ENCODE data around the gene GTF2E1.

DNA sequence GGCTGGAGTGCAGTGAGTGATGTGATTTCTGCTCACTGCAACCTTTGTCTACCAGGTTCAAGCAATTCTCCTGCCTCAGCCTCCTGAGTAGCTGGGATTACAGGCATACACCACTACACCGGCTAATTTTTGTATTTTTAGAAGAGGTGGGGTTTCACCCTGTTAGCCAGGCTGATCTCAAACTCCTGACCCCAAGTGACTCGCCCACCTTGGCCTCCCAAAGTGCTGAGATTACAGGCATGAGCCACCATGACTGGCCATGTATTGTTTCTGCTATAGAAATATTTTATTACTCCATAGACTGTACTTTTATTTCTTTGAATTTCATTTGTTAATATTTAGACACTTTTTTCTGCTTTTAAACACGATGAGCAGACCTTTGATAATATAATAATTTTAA, 60.4 kb downstream of the GTF2E1 start:
- TF ChIP-seq, protein P1, sequence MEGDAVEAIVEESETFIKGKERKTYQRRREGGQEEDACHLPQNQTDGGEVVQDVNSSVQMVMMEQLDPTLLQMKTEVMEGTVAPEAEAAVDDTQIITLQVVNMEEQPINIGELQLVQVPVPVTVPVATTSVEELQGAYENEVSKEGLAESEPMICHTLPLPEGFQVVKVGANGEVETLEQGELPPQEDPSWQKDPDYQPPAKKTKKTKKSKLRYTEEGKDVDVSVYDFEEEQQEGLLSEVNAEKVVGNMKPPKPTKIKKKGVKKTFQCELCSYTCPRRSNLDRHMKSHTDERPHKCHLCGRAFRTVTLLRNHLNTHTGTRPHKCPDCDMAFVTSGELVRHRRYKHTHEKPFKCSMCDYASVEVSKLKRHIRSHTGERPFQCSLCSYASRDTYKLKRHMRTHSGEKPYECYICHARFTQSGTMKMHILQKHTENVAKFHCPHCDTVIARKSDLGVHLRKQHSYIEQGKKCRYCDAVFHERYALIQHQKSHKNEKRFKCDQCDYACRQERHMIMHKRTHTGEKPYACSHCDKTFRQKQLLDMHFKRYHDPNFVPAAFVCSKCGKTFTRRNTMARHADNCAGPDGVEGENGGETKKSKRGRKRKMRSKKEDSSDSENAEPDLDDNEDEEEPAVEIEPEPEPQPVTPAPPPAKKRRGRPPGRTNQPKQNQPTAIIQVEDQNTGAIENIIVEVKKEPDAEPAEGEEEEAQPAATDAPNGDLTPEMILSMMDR (IDR thresholded peaks at IDR 0.05): no peak
- no peak for TF ChIP-seq SP1 (CRISPR knock-in tag; conservative IDR thresholded peaks at IDR 0.05)
- TF ChIP-seq, protein P2, sequence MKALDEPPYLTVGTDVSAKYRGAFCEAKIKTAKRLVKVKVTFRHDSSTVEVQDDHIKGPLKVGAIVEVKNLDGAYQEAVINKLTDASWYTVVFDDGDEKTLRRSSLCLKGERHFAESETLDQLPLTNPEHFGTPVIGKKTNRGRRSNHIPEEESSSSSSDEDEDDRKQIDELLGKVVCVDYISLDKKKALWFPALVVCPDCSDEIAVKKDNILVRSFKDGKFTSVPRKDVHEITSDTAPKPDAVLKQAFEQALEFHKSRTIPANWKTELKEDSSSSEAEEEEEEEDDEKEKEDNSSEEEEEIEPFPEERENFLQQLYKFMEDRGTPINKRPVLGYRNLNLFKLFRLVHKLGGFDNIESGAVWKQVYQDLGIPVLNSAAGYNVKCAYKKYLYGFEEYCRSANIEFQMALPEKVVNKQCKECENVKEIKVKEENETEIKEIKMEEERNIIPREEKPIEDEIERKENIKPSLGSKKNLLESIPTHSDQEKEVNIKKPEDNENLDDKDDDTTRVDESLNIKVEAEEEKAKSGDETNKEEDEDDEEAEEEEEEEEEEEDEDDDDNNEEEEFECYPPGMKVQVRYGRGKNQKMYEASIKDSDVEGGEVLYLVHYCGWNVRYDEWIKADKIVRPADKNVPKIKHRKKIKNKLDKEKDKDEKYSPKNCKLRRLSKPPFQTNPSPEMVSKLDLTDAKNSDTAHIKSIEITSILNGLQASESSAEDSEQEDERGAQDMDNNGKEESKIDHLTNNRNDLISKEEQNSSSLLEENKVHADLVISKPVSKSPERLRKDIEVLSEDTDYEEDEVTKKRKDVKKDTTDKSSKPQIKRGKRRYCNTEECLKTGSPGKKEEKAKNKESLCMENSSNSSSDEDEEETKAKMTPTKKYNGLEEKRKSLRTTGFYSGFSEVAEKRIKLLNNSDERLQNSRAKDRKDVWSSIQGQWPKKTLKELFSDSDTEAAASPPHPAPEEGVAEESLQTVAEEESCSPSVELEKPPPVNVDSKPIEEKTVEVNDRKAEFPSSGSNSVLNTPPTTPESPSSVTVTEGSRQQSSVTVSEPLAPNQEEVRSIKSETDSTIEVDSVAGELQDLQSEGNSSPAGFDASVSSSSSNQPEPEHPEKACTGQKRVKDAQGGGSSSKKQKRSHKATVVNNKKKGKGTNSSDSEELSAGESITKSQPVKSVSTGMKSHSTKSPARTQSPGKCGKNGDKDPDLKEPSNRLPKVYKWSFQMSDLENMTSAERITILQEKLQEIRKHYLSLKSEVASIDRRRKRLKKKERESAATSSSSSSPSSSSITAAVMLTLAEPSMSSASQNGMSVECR (CRISPR knock-in tag; IDR thresholded peaks at IDR 0.05; ENCODE audit: borderline replicate concordance): no peak
- TF ChIP-seq CREB1 (CRISPR knock-in tag; IDR thresholded peaks at IDR 0.05): no peak
- TF ChIP-seq TCF7 (CRISPR knock-in tag; IDR thresholded peaks at IDR 0.05; ENCODE audit: low read depth): no peak
- TF ChIP-seq, protein P3, sequence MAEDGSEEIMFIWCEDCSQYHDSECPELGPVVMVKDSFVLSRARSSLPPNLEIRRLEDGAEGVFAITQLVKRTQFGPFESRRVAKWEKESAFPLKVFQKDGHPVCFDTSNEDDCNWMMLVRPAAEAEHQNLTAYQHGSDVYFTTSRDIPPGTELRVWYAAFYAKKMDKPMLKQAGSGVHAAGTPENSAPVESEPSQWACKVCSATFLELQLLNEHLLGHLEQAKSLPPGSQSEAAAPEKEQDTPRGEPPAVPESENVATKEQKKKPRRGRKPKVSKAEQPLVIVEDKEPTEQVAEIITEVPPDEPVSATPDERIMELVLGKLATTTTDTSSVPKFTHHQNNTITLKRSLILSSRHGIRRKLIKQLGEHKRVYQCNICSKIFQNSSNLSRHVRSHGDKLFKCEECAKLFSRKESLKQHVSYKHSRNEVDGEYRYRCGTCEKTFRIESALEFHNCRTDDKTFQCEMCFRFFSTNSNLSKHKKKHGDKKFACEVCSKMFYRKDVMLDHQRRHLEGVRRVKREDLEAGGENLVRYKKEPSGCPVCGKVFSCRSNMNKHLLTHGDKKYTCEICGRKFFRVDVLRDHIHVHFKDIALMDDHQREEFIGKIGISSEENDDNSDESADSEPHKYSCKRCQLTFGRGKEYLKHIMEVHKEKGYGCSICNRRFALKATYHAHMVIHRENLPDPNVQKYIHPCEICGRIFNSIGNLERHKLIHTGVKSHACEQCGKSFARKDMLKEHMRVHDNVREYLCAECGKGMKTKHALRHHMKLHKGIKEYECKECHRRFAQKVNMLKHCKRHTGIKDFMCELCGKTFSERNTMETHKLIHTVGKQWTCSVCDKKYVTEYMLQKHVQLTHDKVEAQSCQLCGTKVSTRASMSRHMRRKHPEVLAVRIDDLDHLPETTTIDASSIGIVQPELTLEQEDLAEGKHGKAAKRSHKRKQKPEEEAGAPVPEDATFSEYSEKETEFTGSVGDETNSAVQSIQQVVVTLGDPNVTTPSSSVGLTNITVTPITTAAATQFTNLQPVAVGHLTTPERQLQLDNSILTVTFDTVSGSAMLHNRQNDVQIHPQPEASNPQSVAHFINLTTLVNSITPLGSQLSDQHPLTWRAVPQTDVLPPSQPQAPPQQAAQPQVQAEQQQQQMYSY (CRISPR knock-in tag; IDR thresholded peaks at IDR 0.05): no peak
- TF ChIP-seq TEAD1 (CRISPR knock-in tag; IDR thresholded peaks at IDR 0.05): no peak
- no peak for TF ChIP-seq ATF1 (CRISPR knock-in tag; IDR thresholded peaks at IDR 0.05)
- TF ChIP-seq, protein P4, sequence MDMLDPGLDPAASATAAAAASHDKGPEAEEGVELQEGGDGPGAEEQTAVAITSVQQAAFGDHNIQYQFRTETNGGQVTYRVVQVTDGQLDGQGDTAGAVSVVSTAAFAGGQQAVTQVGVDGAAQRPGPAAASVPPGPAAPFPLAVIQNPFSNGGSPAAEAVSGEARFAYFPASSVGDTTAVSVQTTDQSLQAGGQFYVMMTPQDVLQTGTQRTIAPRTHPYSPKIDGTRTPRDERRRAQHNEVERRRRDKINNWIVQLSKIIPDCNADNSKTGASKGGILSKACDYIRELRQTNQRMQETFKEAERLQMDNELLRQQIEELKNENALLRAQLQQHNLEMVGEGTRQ (CRISPR knock-in tag; IDR thresholded peaks at IDR 0.05): no peak
- TF ChIP-seq, protein P5, sequence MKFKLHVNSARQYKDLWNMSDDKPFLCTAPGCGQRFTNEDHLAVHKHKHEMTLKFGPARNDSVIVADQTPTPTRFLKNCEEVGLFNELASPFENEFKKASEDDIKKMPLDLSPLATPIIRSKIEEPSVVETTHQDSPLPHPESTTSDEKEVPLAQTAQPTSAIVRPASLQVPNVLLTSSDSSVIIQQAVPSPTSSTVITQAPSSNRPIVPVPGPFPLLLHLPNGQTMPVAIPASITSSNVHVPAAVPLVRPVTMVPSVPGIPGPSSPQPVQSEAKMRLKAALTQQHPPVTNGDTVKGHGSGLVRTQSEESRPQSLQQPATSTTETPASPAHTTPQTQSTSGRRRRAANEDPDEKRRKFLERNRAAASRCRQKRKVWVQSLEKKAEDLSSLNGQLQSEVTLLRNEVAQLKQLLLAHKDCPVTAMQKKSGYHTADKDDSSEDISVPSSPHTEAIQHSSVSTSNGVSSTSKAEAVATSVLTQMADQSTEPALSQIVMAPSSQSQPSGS (CRISPR knock-in tag; IDR thresholded peaks at IDR 0.05; ENCODE audit: borderline replicate concordance, low read depth): no peak
- TF ChIP-seq GABPB1 (CRISPR knock-in tag; IDR thresholded peaks at IDR 0.05): no peak

Data from WTC11 (cell line).